ENCODE results near the gene RAB3B. TPM values are rescaled to one million over a fixed set of nuclear protein-coding genes. Genes with fewer than 3 reads are reported as not detected.

RAB3B gene
- total RNA-seq, 1 experiment from 2014 or later, result 0.31 TPM

DNA sequence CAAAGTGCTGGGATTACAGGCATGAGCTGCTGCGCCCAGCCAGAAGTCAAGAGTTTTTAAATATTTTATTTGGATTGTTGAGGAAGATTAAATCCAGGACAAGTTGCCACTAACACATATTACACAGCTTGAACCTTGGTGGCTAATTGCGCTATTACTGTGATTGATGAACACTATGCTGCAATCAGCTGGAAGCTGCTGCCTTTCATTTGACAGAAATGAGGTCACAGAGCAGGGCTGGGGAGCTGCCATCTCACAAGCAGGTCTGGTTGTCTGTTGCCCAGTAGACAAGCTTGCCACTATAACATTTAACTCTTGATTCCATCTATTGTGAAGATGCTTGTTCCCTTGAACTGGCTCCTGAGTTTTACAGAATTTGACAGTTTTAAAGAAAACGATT lies 74.5 kb downstream of the RAB3B start:
- no peak overlapping the region for H3K4me3 Mint-ChIP-seq (ENCODE audit: low read depth, unreplicated experiment)
- H3K27ac Mint-ChIP-seq (ENCODE audit: unreplicated experiment), result no peak overlapping the region
- BruUV-seq (replicated peaks), result no TSS peak
- H3K27me3 Mint-ChIP-seq (ENCODE audit: unreplicated experiment), result peaks cover 86% of the 10 kb centered on the region
- CTCF ChIA-PET, result no interaction called here
- TF ChIP-seq CTCF (IDR thresholded peaks at IDR 0.05; ENCODE audit: unreplicated experiment), result no peak
- no peak for DNase-seq
- no peaks in the 10 kb centered on the region for H3K9me3 Mint-ChIP-seq (ENCODE audit: low read depth, unreplicated experiment)
- H3K4me1 Mint-ChIP-seq (ENCODE audit: low read depth, unreplicated experiment), result no peaks in the 10 kb centered on the region
- no peaks in the 10 kb centered on the region for H3K36me3 Mint-ChIP-seq (ENCODE audit: insufficient read depth, unreplicated experiment)
- intact Hi-C loops (cut with micrococcal nuclease; ENCODE audit: unreplicated experiment), result no loop called here

DNA sequence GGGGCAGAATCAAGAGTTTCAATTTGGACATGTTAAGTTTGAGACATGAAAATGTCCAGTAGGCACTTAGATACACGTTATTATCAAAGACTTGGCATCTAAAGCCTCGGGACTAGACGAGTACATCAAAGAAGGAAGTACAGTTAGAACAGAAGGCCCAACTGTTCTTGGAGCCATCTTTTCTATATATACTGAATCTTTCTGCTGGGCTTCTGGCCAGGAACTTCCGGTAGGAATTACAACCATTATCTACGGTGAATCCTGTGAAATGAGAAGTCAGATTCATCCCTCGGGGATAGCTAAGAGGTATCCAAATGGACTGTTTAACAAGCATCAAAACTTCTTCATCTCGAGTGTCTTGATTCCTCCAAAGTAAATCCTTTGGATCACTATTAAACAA lies 77.6 kb downstream of the RAB3B start:
- TF ChIP-seq CTCF (IDR thresholded peaks at IDR 0.05; ENCODE audit: unreplicated experiment), result no peak
- no peaks in the 10 kb centered on the region for H3K4me1 Mint-ChIP-seq (ENCODE audit: low read depth, unreplicated experiment)
- CTCF ChIA-PET, result interaction anchor here (0.6 to 0.9 kb wide), 2 partner anchors 50 to 1845 kb away, joined by 3 to 5 read pairs; no protein-coding TSS in a partner anchor
- no peak overlapping the region for H3K4me3 Mint-ChIP-seq (ENCODE audit: low read depth, unreplicated experiment)
- no TSS peak for BruUV-seq (replicated peaks)
- no peaks in the 10 kb centered on the region for H3K9me3 Mint-ChIP-seq (ENCODE audit: low read depth, unreplicated experiment)
- no peak for DNase-seq
- no peaks in the 10 kb centered on the region for H3K36me3 Mint-ChIP-seq (ENCODE audit: insufficient read depth, unreplicated experiment)
- no peak overlapping the region for H3K27ac Mint-ChIP-seq (ENCODE audit: unreplicated experiment)
- peaks cover 87% of the 10 kb centered on the region for H3K27me3 Mint-ChIP-seq (ENCODE audit: unreplicated experiment)
- intact Hi-C loops (cut with micrococcal nuclease; ENCODE audit: unreplicated experiment), result no loop called here

- Mint-ChIP-seq H3K4me3 (ENCODE audit: low read depth, unreplicated experiment) (no peak overlapping the region), H3K9me3 (ENCODE audit: low read depth, unreplicated experiment) (no peaks in the 10 kb centered on the region), H3K36me3 (ENCODE audit: insufficient read depth, unreplicated experiment) (no peaks in the 10 kb centered on the region), H3K27me3 (ENCODE audit: unreplicated experiment) (peaks cover 87% of the 10 kb centered on the region), H3K27ac (ENCODE audit: unreplicated experiment) (no peak overlapping the region), H3K4me1 (ENCODE audit: low read depth, unreplicated experiment) (peaks cover 6% of the 10 kb centered on the region)
- no peak for TF ChIP-seq CTCF (IDR thresholded peaks at IDR 0.05; ENCODE audit: unreplicated experiment)
- CTCF ChIA-PET, result no interaction called here
- intact Hi-C loops (cut with micrococcal nuclease; ENCODE audit: unreplicated experiment), result no loop called here
- DNase-seq, result no peak
- no TSS peak for BruUV-seq (replicated peaks)
Measured at GRCh38 chr1:51910221-51911000, 80.1 kb downstream of the RAB3B start.

- H3K4me1 Mint-ChIP-seq (ENCODE audit: low read depth, unreplicated experiment), result peaks cover 6% of the 10 kb centered on the region
Measured at GRCh38 chr1:51908499-51908898, 82.0 kb downstream of the RAB3B start.

More at GRCh38 chr1:51908499-51908898, 82.0 kb downstream of the RAB3B start:
- CTCF ChIA-PET, result no interaction called here
- peaks cover 83% of the 10 kb centered on the region for H3K27me3 Mint-ChIP-seq (ENCODE audit: unreplicated experiment)
- BruUV-seq (replicated peaks), result no TSS peak
- no peak overlapping the region for H3K27ac Mint-ChIP-seq (ENCODE audit: unreplicated experiment)
- DNase-seq, result no peak
- no peaks in the 10 kb centered on the region for H3K9me3 Mint-ChIP-seq (ENCODE audit: low read depth, unreplicated experiment)
- no peak overlapping the region for H3K4me3 Mint-ChIP-seq (ENCODE audit: low read depth, unreplicated experiment)
- intact Hi-C loops (cut with micrococcal nuclease; ENCODE audit: unreplicated experiment), result no loop called here
- no peak for TF ChIP-seq CTCF (IDR thresholded peaks at IDR 0.05; ENCODE audit: unreplicated experiment)
- no peaks in the 10 kb centered on the region for H3K36me3 Mint-ChIP-seq (ENCODE audit: insufficient read depth, unreplicated experiment)

All from Calu3 (cell line).